SW 1271 (cell line): Measurements from ENCODE around the gene COL2A1.

ENCODE experiments used
- DNase-seq, 2 experiments: peaks; one replicate each; lab custom pipeline; 2025; lab: John Stamatoyannopoulos, UW

The COL2A1 gene

DNA sequence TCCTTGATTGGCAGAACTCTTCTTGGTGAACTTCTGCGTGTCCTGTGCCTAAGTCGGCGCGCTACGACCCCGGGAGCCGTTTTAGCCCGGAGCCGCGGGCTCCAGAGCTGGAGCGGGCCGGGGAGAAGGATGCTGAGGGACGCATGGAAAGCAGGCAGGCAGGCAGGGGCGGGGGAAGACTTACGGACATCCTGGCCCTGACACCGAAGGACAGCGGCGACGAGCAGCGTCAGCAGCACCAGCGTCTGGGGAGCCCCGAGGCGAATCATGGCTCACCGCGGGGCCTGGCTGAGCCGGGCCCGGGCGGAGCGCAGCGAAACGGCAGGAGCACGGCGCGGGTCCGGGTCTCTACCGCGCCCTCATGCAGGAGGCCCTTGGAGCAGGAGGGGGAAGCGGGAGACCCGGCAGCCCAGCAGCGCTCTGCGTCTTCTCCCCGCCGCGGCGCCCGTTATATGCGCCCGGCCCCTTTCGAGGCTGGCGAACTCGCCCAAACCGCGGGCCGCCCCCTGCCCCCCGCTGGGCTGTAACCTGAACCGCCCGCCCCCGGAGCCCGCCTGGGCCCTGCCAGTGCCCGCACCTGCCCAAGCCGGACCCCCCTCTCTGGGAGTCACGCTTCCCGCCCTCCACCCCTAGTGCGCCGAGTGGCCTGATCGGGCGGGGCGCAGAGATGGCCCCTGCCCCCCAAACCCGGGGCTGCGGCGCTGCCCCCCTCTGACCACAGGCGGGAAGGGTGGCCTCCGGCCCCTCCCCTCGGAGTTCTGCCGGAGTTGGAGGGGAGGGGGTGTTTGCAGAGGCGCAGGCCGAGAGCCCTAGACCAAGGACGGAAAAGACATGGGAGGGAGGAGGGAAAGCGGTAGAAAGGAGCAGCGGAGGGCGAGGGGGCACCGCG, at the start of gene COL2A1:
Gene COL2A1 (minus strand): TSS at position 424 of the 889 bp plus-strand sequence. CDS start 155 bp downstream, at position 269.
- no peak for DNase-seq

GRCh38 chr12:48053883-48054282, 49.6 kb upstream of the COL2A1 start:
- DNase-seq, result no peak

DNA sequence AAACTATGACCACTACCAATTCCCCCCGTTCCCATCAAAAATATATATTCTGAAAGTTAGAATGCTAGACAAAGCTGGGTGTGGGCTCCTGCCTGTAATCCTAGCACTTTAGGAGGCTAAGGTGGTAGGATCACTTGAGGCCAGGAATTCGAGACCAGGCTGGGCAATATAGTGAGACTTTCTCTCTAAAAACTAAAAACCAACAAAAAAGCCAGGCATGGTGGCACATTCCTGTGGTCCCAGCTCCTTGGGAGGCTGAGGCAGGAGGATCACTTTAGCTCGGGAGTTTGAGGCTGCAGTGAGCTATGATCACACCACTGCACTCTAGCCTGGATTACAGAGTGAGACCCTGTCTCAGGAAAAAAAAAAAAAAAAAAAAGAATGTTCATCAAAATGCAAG, 48.8 kb upstream of the COL2A1 start:
- no peak for DNase-seq

DNA sequence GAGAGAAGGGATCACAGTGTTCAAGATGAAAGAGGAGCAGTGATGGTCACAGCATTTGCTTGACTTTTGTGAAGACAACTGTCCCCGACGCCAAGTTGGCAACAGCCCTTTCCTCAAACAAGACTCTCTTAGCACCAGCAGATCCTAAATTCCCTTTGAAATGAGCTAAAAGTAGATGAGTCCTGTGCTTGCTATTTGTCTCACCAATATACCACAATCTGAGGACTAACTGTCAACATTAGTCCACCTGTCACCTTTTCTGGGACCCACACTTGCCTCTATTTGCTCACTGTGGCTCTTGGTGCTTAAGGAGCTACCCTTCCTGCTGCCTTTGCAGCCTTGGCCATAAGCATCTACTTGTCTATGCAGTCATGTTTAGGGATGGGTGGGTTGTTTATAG, 47.4 kb upstream of the COL2A1 start:
- DNase-seq, result no peak

GRCh38 chr12:48050174-48050573, 45.9 kb upstream of the COL2A1 start:
- no peak for DNase-seq

DNA sequence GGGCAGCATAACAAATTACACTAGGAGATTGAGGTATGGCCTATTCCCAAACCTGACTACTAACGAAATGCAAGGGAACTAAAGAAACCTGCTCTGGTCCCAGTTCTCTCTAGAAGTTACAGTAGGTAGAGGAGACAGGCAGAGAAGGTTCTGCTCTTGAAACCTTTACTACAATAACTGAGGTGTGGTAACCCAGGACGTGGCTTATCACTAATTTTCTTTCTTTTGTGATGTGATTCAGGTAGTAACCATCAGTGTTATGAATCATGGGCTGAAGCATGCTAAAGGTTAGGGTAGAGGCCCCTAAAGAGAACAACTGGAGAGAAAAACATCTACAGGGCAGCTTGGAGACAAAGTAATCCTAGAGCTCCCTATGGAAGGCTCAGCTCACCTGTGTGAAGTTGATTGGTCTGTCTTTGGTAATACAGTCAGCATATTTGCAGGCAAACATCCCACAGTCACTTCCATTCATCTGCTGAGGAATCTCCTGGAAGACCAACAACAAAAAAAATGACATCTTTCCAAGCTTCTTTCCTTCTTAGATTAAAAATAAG, 41.8 kb upstream of the COL2A1 start:
- no peak for DNase-seq

GRCh38 chr12:48045061-48045846, 41.0 kb upstream of the COL2A1 start:
- no peak for DNase-seq

DNA sequence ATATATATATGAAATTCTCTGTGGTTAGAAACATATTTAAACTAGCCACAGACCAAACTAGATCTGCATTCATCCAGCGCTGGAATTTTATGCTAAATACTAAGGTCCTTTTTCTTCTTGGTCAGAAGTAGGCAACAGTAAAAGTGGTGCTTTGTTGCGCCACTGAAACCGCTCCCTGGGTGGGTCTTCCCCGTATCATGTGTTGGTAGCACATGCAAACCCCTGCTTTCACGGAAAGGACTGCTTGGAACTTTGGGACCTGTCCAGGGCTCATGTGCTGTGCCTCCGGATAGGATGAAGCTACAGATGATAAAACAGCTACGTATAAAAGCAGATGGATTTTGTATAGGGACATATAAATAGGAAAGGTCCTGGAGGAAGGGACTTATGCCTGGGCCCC, 40.1 kb upstream of the COL2A1 start:
- no peak for DNase-seq

DNA sequence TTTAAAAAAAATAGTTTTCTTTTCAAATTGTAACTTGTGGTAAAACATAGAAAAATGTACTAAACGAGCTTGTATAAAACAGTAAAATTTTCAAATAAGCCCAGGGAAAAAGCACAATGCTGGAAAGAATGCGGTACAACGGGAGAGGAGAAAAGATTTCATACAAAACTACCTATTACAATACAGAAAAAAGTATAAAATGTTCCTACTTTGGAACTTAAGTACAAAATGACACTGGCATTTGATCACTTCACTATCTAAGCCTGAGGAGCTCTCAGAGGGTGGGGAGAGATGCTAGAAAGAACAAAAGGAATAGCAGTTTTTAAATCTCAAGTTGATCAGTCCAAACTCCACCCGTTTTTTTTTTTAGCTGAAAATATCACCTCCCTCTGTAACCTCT, 39.5 kb upstream of the COL2A1 start:
- DNase-seq, result no peak

GRCh38 chr12:48041591-48042423, 37.5 kb upstream of the COL2A1 start:
- no peak for DNase-seq

DNA sequence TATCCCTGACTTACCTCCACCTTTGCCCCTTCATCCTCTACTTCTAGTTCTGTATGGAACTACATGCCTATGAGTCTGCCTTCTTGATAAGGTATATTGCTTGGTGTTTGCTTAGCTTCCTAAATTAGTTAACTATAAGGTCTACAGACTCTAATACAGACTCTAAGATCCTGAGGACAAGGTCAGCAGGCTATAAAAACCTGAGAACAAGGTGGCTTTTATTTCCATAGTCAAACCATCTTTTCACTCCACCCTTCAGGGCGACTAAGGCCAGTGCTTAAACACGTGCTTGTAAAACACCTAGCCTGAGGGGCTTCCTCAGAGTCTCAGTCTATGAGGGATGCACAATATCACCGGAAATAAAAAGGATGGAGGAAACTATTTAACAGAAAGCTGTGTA, 36.1 kb upstream of the COL2A1 start:
- no peak for DNase-seq

DNA sequence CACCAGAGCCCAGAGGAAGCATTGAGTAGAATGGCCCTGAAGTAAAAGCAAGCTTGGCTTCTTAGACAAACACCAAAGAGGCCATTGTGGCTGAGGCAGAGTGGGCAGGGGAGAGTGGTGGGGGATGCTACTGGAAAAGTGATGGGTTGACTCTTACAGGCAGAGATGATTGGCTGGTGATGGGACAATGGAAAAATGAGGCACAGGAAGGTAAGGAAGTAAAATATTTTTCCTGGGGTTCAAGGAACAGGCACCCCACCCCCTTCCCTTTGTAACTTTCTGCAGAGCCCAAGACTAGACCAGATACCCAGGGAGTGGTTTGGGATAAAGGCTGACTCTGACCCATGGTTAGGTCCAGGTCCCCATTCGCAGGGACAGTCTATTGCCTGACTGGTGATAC, 34.9 kb upstream of the COL2A1 start:
- no peak for DNase-seq

DNA sequence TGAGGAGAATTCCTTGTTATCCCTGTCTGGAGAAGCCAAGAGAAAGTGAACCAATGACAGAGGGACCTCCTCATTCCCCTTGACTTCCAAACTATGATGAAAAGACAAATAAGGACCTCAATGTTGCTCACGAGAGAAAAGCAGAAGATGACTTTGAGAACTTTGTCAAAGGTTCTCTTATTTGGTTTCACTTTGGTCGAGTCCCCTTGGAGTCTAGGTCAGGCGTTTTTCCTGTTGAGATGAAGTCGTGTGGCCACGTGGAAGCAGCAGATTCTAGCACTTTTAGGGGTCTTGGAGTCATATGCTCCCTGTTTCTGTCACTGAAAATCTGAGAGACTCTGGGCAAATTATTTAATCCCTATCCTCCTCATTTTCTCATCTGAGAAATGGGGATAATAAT, 33.8 kb upstream of the COL2A1 start:
- DNase-seq, result no peak

DNA sequence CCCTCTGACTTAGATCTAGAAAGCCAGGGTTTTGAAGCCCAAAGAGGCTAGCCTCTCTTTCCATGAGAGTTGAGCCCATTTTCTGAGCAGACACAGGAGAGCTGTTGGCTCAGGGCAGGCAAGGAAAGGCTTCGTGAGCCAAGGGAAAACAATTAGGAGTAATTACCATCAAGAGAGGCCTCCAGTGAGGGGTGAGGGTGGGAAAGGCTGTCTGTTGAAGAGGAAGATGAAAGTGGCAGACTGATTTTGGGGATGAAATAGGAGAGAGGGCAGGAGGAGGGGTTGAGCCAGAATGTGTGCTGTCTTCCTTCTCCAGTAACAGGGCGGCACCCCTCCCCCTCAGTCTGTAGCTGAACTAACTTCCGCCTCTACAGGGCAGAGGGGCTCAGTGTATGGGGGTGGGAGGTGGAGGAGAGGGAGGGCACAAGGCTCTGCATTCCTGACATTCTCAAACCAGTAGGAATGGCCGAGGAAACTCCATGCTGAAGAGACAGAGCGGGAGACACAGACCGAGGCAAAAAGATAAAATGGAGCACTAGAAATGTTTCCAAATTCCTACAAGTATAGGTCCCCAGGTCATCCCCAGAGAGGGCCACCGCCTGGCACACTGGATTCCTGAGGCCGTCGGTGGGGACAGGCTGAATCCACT, 33.1 kb upstream of the COL2A1 start:
- no peak for DNase-seq

DNA sequence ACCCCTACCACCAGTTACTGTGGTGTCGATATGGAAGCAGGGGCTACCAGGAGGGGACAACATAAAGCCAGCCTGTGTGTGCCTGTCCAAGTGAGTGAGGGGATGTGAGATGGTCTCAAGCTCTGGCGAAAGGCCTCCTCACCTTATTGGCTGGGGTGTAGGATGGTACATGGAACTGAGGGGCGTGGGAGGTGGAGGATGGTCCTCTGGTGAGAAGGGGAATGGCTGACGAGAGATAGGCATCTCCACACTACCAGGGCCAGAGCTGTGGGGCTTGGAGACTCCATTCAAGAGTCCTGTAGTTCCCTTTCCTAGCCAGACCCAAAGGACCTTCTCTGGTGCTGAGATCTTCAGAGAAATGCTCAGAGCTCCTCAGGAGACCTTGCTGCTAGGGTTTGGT, 32.5 kb upstream of the COL2A1 start:
- DNase-seq, result no peak

DNA sequence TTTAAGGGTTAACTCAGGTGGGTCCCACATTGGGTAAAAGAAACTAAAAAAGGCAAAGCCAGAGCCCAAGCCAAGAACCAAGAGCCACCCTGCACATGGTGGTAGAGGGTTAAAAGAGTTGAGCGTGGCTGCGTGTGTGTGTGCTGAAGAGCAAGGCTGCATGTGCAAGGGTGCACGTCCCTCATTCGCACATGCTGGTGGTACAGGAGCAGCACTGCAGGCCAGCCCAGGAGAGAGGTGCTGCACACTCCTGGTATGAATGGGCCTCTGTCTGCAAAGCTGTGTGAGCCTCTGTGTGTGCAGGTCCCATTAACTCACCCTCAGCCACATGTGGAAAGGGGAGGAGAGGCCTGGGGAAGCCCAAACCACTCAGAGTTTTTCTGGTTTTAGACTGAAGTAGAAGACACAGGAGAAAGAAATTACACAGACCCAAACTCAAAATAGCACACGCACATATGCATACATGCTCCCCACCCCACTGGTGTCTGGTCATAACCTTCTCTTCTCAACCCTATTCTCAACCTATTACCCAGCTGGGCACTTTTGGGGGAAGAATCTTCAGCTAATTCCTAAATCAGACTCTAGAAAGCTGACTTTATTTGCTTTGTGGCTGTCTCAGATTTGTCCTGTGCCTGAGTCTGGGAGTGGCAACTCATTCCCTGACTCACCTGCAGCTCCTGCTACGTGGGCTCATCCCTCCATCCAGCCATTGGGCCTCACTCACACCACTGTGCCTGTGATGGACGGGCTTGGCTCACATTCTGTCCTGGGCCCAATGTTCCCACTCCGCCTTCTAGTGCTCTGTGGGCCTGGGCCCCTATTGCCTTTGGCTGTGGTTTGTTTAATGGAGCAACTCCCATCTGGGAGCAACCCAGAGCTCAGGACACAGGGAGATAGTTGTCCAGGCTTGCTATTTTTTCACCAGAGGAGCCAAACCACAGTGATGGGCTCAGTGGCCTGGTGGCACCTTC, 30.8 kb upstream of the COL2A1 start:
- DNase-seq, result no peak

DNA sequence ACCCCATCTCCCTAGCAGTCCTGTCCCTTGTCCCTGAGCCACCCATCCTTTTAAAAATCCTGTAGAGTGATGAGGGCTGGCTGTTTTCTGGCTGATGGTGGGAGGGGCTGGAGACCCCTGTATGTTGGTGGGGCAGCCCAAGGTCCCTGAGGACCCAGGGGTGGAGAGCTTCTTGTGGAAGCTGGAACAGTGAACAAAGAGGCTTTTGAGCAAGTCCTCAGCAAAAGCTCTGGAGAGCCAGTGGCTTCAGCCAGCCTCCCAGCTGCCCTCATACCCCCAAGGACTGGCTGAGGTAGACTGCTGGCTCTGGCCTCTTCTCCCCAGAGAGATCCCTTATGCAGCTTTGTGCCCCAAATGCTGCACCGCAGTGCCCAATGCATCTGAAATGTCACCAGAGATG, 29.2 kb upstream of the COL2A1 start:
- DNase-seq, result no peak

GRCh38 chr12:48032597-48032996, 28.3 kb upstream of the COL2A1 start:
- DNase-seq, result no peak

DNA sequence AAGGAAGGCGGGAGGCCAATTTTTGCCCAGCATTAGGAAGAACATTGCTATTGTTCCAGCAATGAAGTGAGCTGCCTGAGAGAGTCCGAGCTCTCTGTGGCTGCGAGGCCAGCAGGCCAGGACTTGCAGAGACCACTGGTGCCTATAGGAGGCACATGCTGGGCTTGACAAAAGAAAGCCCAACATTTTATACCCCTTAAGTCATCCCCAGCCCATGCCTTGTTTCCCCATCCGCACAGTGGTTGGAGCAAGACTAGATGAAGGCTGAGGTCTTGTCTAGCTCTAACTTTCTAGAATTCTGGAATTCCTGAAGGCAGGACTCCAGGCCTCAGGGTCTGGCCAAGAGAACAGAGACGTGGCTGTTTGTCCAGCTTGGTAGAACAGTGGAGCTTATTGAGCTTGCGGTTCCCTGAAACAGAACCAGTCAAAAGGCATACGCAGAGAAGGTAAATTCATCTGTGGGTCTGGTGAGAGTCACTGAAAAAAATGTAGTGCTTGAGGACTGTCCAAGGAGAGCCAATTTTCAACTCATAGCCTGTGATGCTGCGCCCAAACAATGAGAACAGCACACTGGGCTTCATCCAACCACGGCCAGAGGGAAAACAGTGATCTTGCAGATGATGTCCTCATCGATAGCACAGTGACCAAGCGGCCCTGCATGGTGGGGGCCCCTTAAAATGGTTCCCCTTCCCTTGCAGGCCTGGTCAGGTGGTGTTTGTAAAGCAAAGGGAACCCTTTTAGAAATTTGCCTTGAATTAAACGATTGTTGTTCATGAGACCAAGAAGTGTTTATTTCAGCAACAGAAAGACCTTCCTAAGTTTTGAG, 27.1 kb upstream of the COL2A1 start:
- DNase-seq, result no peak
